Measurements from ENCODE around the gene KDM8.

The KDM8 gene

DNA sequence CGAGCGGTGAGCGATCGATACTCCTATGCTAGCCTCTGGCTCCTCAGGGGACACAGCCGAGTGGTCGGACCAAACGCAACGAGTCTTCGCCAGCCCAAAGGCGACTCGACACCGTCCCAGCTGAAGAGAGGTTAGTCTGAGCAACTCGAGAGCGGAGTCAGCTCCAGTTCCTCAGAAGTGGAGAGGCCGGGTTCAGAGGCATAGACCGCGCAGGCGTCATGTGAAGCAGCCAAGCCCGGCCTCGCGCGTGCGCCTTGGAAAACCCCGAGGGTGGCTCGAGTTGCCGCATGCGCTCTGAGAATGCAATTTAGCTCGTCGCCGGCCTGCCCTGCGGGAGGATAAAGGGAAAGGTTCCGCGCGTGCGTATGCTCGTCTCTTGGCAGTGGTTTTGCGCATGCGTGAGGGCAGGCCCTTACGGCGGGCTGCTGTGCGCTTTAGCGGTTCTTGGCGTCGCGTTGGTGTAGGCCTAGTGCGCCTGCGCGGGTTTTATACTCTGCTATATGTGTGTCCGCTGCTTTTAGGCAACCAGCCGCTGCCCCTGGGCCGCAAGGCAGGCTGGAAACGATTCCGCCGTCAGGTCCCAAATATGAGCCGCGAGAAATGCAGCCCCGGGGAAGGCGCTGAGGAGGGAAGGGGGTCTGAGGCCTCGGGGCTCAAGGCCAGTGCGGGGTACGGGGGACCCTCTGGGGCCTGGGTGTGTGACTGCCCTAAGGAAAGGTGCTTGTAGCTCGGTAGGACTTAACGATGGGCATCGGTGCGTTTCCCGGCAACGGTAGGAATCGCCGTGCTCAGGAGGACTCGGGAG is at the start of gene KDM8:
KDM8 (plus strand) TSS at position 20 of the 805 bp plus-strand sequence. CDS start 6,598 bp downstream, outside the sequence.
- peak; percentile 99 for DNase-seq (ENCODE audit: low read depth)

GRCh38 chr16:27154705-27155521 is 48.4 kb upstream of the KDM8 start:
- DNase-seq (ENCODE audit: low read depth): peak; percentile 68

- DNase-seq (ENCODE audit: low read depth): no peak
These were observed 46.7 kb upstream of the KDM8 start for GRCh38 chr16:27156579-27156978.

DNA sequence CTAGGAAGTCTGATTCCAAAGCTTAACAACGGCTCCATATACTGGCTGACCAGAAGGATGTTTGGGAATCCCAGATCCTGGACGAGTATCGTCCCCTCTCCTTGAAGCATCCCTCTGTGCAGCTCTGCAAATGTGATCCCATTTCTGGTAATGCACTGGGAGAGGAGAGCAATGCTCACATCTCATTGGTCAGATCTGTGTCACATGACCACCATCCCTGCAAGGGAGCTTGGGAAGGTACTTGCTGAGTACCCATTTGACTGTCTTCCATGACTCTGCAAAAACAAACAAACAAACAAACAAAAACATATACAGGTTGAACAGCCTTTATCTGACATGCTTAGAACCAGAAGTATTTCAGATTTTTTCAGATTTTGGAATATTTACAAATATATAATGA is 41.9 kb upstream of the KDM8 start:
- DNase-seq (ENCODE audit: low read depth): no peak

- no peak for DNase-seq (ENCODE audit: low read depth)
These were observed 39.0 kb upstream of the KDM8 start for GRCh38 chr16:27164352-27164751.

DNA sequence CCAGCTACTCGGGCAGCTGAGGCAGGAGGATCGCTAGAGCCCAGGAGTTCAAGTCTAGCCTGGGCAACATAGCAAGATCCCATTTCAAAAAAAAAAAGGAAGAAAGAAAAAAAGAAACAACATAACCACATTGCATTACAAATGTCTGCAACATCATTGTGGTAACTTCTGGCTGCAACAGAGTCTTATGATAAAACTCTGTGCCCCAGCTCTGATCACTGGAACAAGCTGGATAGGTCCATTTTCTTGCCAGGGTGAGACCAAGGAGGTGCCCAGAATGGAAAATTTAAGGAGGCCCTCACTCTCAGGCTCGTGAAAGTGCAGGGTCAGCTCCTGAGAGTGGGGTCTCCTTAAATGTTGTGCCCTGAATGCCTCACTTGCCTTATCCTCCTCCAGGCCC is 37.8 kb upstream of the KDM8 start:
- no peak for DNase-seq (ENCODE audit: low read depth)

DNA sequence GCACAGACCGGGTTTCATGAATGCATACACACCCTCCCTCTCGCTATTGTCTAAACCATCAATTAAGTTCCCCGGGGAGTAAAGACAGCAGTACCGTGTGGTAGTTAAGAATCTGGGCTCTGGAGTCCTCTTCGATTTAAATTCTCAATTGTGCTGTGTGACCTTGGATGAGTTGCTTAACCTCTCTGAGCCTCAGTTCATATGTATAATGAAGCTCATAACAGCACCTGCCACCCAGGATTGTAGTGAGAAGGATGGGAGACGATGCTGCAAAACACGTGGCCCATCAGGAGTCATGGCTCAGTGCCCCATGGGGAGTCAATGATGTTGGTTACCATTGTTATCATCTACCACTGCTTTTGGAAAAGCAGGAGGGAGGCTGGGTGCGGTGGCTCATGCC is 34.5 kb upstream of the KDM8 start:
- no peak for DNase-seq (ENCODE audit: low read depth)

DNA sequence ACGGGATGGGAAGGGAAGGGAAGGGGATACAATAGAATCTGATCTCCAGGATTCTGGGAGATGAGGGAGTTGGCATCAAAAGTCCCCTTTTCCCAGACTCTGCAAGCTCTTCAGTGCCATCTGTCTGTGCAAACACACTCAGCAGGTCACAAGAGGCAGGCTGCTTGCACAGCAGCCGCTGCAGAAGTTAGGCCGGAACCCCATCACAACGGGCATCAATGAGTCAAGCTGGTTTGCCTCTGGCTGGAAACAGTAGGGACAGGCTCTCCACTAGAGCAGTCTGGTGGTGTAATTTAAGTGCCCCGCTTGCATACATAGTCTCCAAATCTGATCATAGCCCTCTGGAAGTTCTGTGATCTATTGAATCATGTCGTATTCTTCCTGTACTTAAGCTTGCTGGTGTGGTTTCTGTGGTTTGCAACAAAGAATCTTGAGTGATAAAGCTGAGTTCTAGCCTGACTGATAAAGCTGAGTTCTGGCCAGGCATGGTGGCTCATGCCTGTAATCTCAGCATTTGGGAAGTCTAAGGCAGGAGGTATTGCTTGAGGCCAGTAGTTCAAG is 33.7 kb upstream of the KDM8 start:
- peak; percentile 57 for DNase-seq (ENCODE audit: low read depth)

- no peak for DNase-seq (ENCODE audit: low read depth)
These were observed 31.7 kb upstream of the KDM8 start for GRCh38 chr16:27171584-27171983.

- peak; percentile 38 for DNase-seq (ENCODE audit: low read depth)
These were observed 29.3 kb upstream of the KDM8 start for GRCh38 chr16:27174007-27174406.

DNA sequence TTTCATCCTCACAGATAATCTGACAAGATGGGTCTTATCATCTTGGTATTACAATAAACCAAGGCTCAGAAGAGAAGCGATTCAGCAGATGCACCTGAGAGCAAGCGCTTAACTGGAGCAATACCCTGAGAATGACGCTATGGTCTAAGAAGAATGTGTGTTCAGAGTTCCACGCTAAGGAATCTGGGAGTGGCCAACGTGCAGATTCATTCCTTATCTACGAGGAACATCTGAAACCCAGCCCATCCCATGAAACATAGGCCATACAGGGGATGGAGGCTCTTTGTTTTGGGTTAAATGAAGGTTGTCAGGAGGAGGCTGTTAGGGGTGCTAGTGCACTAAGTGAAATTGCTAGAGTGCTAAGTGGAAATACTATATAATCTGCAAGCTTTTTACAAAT is 28.5 kb upstream of the KDM8 start:
- DNase-seq (ENCODE audit: low read depth): no peak

- no peak for DNase-seq (ENCODE audit: low read depth)
These were observed 27.4 kb upstream of the KDM8 start for GRCh38 chr16:27175888-27176287.

DNA sequence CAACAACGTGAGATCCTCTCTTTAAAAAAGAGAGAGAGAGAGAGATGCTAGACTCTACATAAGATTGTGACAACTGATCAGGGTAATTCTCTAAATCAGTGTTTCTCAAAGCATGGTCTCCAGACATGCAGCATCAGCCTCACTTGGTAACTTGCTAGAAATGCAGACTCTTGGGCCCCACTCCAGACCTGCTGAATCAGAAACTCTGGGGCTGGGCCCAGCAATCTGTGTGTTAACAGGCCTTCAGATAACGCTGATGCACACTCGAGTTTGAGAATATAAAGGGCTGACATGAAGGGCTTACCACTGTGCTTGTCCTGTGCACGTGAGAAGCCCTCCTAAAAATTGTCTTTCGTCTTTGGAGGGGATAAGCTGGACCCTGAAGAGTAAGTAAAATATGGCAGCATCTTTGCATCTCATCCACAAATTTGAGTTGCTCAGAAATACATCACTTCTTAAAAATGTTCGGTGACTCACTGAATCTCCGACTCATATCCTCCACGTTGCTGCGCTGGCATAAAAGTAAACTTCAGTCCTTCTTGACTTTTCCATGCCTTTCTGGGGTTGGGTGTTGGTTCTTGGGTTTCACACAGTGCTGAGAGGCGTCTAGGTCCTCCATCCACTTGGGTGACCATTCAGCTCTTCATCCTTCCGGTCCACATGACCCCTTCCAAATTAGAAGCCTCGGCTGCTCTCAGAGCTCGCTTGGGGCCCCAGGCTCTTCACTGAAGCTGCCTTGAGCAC is 26.1 kb upstream of the KDM8 start:
- no peak for DNase-seq (ENCODE audit: low read depth)

DNA sequence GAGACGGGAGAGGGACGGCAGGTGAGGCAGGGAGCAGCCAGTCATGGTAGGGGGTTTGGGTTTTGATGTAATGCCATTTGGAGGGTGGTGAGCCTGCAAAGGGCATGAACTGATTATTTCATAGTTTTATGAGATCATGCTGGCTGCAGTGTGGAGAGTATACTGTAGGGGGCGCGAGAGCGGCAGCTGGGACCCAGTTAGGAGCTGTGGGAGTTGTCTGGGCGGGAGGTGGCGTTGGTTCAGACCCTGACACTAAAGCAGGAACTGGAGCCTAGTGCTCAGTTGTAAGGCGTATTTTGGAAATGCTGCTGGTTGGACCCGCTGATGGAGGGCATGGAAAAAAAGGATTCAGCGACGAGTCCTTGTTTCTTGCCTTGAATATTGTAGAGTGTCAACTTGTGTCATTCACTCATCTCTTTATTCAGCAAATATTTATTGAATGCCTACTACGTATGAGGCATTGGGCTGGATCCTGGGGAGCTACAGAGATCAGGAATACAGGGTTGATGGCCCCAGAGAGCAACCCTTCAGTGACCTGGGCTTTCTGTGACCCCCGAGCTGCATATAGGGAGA is 23.7 kb upstream of the KDM8 start:
- DNase-seq (ENCODE audit: low read depth): peak; percentile 79

GRCh38 chr16:27181019-27181790 is 22.1 kb upstream of the KDM8 start:
- no peak for DNase-seq (ENCODE audit: low read depth)

- no peak for DNase-seq (ENCODE audit: low read depth)
These were observed 20.4 kb upstream of the KDM8 start for GRCh38 chr16:27182906-27183405.

GRCh38 chr16:27185776-27186130 is 17.6 kb upstream of the KDM8 start:
- no peak for DNase-seq (ENCODE audit: low read depth)

DNA sequence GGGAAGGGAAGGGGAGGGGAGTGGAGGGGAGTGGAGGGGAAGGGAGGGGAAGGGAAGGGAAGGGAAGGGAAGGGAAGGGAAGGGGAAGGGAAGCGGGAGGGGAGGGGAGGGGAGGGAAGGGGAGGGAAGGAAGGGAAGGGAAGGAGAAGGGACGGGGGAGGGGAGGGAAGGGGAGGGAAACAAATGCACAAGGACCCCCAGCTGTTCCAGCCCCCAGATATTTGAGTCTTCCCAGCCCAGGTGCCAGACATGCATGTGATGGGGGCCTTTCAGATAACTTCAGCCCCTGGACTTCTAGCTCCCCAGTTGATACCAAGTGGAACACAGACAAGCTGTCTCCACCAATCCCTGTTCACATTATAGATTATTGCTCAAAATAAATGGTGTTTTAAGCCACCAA is 14.7 kb upstream of the KDM8 start:
- DNase-seq (ENCODE audit: low read depth): no peak

DNA sequence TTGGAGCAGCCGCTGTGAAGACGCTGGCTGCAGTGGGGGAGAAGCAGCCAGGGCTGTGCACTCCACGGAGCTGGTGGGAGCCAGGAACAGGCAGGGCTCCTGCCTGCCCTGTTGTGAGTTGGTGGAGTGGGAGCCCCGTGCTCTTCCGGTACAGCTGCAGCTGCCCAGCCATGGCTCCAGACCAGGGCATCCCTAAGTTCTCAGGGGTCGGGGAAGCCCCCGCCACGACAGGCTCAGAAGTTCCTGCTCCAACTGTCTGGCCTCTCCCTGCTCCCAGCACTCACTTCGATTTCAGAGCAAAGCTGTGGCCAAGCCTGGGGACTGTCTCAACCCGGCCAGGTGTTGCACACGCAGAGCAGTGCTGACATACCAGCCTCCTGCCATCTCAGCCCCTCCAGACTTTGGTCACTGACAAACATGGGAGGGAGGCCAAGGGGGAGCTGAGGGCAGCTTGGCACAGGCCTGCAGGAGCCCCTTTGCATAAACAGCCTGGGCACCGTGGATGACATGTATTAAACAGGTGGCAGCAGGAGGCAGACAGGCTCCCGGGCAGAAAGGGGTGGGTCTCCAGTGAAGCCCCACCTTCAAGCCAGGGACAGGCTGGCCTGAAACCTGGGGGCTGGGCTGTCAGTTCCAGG is 13.9 kb upstream of the KDM8 start:
- no peak for DNase-seq (ENCODE audit: low read depth)

DNA sequence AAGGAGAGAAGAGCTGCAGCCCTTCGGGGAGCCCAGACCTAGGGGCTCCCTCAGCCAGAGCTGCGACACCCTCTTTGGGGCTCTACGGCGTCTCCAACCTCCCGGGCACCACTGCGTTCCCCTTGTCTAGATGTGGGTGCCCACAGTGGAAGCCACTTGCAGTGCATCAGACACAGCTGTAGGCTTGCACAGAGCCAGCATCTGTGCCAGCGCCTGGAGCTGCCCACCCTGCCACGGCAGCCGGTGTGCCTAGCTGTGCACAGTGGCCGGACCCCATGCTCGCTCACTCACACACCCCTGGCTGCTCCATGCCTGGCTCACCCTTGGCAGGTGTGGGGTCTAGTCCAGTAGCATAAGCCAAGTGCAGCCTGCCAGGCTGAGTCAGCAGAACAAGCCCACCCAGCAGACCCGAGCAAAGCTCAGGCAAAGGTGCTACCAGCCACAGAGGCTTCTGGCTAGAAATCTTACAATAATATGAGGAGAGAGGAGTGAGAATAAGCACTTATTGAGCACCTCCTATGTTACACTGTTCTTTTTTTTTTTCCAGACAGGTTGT is 12.9 kb upstream of the KDM8 start:
- DNase-seq (ENCODE audit: low read depth): no peak

All from activated T-cell treated with anti-CD3 and anti-CD28 coated beads for 1 hour (primary cell).